ENCODE data around the gene ARRB2.

Gene ARRB2

DNA sequence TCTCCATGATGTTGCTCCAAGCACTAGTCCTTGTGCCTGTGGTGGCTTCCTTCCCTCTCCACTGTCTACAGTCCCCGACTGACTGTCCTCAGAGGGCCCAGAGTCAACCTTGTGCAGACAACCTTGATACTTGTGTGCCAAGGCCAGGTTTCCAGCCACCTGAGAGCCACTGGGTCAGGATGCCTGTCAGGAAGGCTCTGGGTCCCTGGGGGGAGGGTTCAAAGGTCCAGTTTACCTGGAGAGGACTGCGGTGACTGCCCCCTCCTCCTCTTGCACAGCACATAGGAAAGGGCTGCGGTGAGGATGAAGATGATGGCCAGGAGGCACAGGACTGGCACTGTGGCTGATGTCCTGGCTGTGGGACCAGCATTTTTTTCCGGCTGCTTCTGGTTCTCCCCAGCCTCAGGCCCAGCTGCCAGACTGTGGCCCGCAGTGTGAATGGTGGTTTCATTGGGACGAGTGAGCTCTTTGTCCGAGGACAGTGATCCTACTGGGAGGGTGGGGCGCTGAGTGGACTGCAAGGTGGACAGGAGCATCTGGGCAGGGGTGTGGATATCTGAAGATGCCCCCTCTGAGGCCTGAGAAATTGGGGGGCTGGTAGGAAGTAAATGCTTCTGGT is 24.5 kb downstream of the ARRB2 start:
- H3K27ac ChIP-seq (ENCODE audit: low read length): no peak overlapping the region
- peaks cover 4% of the 10 kb centered on the region for H3K4me1 ChIP-seq (ENCODE audit: control insufficient read depth, low read depth, low read length)
- no peak overlapping the region for H3K9ac ChIP-seq (ENCODE audit: low read length)
- H3K27me3 ChIP-seq (ENCODE audit: control insufficient read depth, insufficient read depth, low read length): peaks cover 44% of the 10 kb centered on the region
- no peaks in the 10 kb centered on the region for H3K36me3 ChIP-seq (ENCODE audit: control insufficient read depth, low read depth, low read length)
- no peaks in the 10 kb centered on the region for H3K9me3 ChIP-seq (ENCODE audit: control insufficient read depth, low read depth, low read length)
- no peak overlapping the region for H3K4me3 ChIP-seq (ENCODE audit: low read length)

DNA sequence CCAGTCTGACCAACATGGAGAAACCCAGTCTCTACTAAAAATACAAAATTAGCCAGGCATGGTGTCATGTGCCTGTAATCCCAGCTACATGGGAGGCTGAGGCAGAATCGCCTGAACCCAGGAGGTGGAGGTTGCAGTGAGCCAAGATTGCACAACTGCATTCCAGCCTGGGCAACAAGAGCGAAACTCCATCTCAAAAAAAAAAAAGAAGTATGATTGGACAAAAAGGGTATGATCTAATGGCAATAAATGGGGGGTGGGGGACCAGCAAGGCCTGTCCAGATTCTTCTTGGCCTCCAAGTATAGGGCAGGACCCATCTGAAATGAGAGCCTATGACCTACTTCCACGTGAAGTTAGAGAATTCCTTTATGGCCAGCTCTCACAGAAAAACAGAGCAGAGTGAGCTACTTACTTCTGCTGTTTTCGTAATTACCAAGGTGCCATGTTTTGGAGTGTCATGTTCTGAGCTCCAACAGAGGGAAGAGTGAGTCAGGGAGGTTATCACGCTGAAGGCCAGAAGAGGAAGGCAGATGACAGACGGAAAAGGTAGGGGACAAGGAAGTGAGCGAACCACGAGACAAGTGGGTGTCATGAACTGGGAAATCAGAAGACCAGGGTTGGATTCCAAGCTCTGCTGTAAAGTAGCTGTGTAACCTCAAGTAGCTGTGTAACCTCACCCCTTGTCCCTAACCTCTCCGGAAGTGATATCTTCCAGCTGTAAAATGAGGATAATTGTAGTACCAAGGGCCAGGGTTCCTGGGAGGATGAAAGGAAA is 25.6 kb downstream of the ARRB2 start:
- no peaks in the 10 kb centered on the region for H3K9me3 ChIP-seq (ENCODE audit: control insufficient read depth, low read depth, low read length)
- peaks cover 4% of the 10 kb centered on the region for H3K4me1 ChIP-seq (ENCODE audit: control insufficient read depth, low read depth, low read length)
- peaks cover 55% of the 10 kb centered on the region for H3K27me3 ChIP-seq (ENCODE audit: control insufficient read depth, insufficient read depth, low read length)
- no peaks in the 10 kb centered on the region for H3K36me3 ChIP-seq (ENCODE audit: control insufficient read depth, low read depth, low read length)
- no peak overlapping the region for H3K9ac ChIP-seq (ENCODE audit: low read length)
- H3K27ac ChIP-seq (ENCODE audit: low read length): no peak overlapping the region
- H3K4me3 ChIP-seq (ENCODE audit: low read length): no peak overlapping the region

DNA sequence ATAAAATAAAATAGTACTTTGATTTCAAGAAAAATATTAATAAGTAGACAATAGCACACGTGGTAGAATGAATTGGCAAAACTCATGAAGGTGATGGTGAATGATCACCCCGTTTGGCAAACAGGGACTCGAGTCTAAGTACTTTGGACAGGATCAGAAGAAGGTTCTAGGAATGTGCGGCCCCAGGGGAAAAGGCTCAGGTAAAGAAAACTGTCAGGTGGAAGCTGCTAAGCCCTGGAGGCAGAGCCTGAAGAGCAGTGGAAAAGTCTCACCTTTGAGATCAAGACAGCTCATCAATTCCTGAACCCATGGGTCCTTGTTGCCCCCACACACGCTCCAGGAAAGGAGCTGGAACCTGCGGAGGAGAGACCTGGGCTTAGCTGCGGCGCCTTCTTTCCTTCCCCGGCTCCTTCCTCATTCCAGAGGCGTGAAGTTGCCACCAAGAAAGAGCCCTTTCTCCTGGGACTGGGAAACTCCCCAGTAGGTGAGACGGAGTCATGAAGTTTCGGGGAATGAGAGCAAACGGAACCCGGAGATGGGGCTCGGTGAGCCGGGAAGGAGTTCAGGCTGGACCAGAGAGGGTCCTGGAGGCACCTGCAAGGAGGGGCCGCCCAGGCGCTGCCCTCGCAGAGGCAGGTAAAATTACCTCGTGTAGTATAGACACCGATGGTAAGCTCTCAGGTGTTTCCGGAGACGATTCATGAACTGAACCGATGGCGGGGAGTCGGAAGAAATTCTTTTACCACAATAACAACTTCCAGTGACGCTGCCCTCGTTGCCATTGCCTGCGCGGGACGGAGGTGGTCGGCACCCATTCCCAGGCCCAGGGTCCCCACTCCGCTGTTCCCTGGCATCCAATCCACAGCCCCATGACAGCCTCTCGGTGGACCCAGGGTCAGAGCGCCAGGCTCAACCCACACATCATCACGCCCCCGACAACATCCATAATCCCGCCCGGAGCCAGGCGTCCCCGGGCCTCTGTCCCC is 28.0 kb downstream of the ARRB2 start:
- H3K36me3 ChIP-seq (ENCODE audit: control insufficient read depth, low read depth, low read length): no peaks in the 10 kb centered on the region
- H3K27ac ChIP-seq (ENCODE audit: low read length): no peak overlapping the region
- H3K9me3 ChIP-seq (ENCODE audit: control insufficient read depth, low read depth, low read length): no peaks in the 10 kb centered on the region
- H3K4me1 ChIP-seq (ENCODE audit: control insufficient read depth, low read depth, low read length): peaks cover 4% of the 10 kb centered on the region
- peak overlapping the region; percentile 60 for H3K4me3 ChIP-seq (ENCODE audit: low read length)
- peaks cover 76% of the 10 kb centered on the region for H3K27me3 ChIP-seq (ENCODE audit: control insufficient read depth, insufficient read depth, low read length)
- H3K9ac ChIP-seq (ENCODE audit: low read length): no peak overlapping the region

DNA sequence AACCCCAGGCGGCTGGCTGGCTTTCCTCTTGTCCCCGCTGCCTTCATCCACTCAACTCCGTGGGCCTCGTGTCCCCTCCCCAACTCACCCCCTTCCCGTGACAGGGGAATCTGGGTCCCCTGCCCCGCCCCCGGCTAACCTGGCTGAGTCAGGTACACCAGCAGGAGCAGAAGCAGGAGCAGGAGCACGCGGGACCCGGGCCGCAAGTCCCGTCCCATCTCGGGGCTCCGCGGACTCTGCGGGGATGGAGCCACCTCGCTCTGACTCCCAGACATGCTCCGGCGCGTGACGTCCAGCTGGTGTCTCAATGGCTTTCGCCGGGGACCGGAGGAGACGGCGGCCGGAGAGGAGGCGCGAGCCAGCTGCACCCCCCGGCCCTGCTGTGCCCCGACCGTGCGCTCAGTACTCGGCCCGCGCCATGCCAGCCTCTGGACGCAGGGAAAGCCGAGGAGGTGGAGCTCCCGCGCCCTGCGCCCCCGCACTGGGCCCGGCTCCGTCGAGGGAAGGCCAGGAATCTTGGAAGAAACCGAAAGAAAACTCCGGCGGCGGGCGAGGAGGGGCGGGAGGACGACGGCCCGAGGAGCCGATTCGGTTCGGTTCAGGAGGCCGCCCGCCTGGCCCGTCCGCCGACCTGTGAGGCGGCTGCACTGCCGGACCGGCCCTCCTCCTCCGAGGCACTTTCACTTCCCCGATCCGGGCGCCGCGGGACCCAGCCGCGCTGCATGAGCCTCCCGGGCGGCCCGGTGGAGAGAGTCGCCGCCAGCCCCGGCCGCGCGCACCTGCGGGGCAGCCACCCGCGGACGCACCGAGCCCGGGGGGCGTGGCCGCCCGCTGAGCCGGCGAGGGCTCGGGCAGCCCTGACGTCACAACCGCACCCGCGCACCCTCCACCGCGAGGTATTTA is 28.9 kb downstream of the ARRB2 start, which contains the start of the genes CXCL16 and ZMYND15:
TSS of gene CXCL16 (minus strand) at position 807 of the 903 bp plus-strand sequence. CDS start at position 218, 589 bp downstream.
TSS of gene ZMYND15 (plus strand) at position 712 of the 903 bp plus-strand sequence. CDS start 716 bp downstream, outside the sequence.
- Histone ChIP-seq H3K9ac (ENCODE audit: low read length) (no peak within 1 kb of the TSS), H3K36me3 (ENCODE audit: control insufficient read depth, low read depth, low read length) (no peaks in the 10 kb centered on the region), H3K4me1 (ENCODE audit: control insufficient read depth, low read depth, low read length) (peaks cover 4% of the 10 kb centered on the region), H3K27me3 (ENCODE audit: control insufficient read depth, insufficient read depth, low read length) (peaks cover 82% of the 10 kb centered on the region), H3K4me3 (ENCODE audit: low read length) (peak within 1 kb of the TSS; percentile 60), H3K27ac (ENCODE audit: low read length) (no peak within 1 kb of the TSS), H3K9me3 (ENCODE audit: control insufficient read depth, low read depth, low read length) (no peaks in the 10 kb centered on the region)

DNA sequence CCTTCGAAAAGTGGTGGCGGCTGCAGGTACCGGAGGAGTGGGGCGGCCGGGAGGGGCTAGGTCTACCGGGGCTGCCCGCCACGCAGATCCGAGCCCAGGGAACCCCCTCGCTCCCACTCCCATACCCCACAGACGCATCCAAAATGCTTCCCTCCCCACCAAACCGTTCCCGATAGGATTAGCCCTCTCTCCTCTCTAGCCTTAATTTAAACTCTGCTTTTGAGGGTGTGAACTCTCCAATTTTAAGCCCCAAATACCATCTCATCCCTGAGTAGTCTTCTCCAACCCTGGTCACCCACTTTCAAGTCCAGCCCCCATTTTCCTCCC is 29.6 kb downstream of the ARRB2 start:
- peaks cover 86% of the 10 kb centered on the region for H3K27me3 ChIP-seq (ENCODE audit: control insufficient read depth, insufficient read depth, low read length)
- H3K9me3 ChIP-seq (ENCODE audit: control insufficient read depth, low read depth, low read length): no peaks in the 10 kb centered on the region
- no peak overlapping the region for H3K9ac ChIP-seq (ENCODE audit: low read length)
- H3K4me3 ChIP-seq (ENCODE audit: low read length): peak overlapping the region; percentile 60
- H3K27ac ChIP-seq (ENCODE audit: low read length): no peak overlapping the region
- peaks cover 4% of the 10 kb centered on the region for H3K4me1 ChIP-seq (ENCODE audit: control insufficient read depth, low read depth, low read length)
- no peaks in the 10 kb centered on the region for H3K36me3 ChIP-seq (ENCODE audit: control insufficient read depth, low read depth, low read length)

DNA sequence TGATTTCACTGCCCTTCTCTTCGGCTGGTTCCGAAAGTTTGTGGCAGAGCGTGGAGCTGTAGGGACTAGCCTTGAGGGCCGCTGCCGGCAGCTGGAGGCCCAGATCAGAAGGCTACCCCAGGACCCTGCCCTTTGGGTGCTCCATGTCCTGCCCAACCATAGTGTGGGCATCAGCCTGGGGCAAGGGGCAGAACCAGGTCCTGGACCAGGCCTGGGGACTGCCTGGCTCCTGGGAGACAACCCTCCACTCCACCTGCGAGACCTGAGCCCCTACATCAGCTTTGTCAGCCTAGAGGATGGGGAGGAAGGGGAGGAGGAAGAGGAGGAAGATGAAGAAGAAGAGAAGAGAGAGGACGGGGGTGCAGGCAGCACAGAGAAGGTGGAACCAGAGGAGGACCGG is 30.2 kb downstream of the ARRB2 start:
- peaks cover 86% of the 10 kb centered on the region for H3K27me3 ChIP-seq (ENCODE audit: control insufficient read depth, insufficient read depth, low read length)

DNA sequence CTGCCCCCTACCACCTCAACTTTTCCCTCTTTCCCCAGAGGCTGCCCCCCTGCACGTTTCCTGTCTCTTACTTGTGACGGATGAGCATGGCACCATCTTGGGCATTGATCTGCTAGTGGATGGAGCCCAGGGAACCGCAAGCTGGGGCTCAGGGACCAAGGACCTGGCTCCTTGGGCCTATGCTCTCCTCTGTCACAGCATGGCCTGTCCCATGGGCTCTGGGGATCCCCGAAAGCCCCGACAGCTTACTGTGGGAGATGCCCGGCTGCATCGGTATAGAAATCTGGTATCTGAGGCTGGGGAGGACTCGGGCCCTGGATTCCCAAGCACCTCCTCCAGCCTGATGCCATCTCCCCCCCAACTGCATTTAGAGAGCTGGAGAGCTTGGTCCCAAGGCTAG is 31.1 kb downstream of the ARRB2 start:
- no peak overlapping the region for H3K27ac ChIP-seq (ENCODE audit: low read length)
- no peaks in the 10 kb centered on the region for H3K36me3 ChIP-seq (ENCODE audit: control insufficient read depth, low read depth, low read length)
- H3K4me3 ChIP-seq (ENCODE audit: low read length): no peak overlapping the region
- no peaks in the 10 kb centered on the region for H3K9me3 ChIP-seq (ENCODE audit: control insufficient read depth, low read depth, low read length)
- no peak overlapping the region for H3K9ac ChIP-seq (ENCODE audit: low read length)
- H3K4me1 ChIP-seq (ENCODE audit: control insufficient read depth, low read depth, low read length): peaks cover 4% of the 10 kb centered on the region
- peaks cover 82% of the 10 kb centered on the region for H3K27me3 ChIP-seq (ENCODE audit: control insufficient read depth, insufficient read depth, low read length)

More for the DNA sequence above, 30.2 kb downstream of the ARRB2 start:
- H3K4me1 ChIP-seq (ENCODE audit: control insufficient read depth, low read depth, low read length): peaks cover 4% of the 10 kb centered on the region
- no peak overlapping the region for H3K4me3 ChIP-seq (ENCODE audit: low read length)
- H3K36me3 ChIP-seq (ENCODE audit: control insufficient read depth, low read depth, low read length): no peaks in the 10 kb centered on the region
- no peaks in the 10 kb centered on the region for H3K9me3 ChIP-seq (ENCODE audit: control insufficient read depth, low read depth, low read length)
- H3K27ac ChIP-seq (ENCODE audit: low read length): no peak overlapping the region
- no peak overlapping the region for H3K9ac ChIP-seq (ENCODE audit: low read length)

DNA sequence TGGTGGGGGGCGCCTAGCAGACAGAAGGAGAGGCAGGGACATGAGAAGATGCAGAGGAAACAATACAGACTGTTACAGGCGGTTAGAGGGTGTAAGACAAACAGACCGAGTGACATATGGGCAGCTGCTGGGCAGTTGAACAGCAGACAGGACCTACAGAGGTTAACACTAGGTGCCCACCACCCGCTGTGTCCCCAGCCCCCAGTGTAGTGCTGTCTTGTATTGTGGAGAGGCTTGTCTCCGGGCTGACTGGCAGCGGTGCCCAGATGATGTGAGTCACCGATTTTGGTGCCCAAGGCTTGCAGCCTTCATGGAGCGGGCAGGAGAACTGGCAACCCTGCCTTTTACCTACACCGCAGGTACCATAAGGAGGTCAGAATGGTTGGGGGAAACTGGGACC is 31.7 kb downstream of the ARRB2 start:
- no peak overlapping the region for H3K9ac ChIP-seq (ENCODE audit: low read length)
- H3K36me3 ChIP-seq (ENCODE audit: control insufficient read depth, low read depth, low read length): no peaks in the 10 kb centered on the region
- H3K4me1 ChIP-seq (ENCODE audit: control insufficient read depth, low read depth, low read length): peaks cover 4% of the 10 kb centered on the region
- no peak overlapping the region for H3K4me3 ChIP-seq (ENCODE audit: low read length)
- peaks cover 76% of the 10 kb centered on the region for H3K27me3 ChIP-seq (ENCODE audit: control insufficient read depth, insufficient read depth, low read length)
- no peak overlapping the region for H3K27ac ChIP-seq (ENCODE audit: low read length)
- no peaks in the 10 kb centered on the region for H3K9me3 ChIP-seq (ENCODE audit: control insufficient read depth, low read depth, low read length)

DNA sequence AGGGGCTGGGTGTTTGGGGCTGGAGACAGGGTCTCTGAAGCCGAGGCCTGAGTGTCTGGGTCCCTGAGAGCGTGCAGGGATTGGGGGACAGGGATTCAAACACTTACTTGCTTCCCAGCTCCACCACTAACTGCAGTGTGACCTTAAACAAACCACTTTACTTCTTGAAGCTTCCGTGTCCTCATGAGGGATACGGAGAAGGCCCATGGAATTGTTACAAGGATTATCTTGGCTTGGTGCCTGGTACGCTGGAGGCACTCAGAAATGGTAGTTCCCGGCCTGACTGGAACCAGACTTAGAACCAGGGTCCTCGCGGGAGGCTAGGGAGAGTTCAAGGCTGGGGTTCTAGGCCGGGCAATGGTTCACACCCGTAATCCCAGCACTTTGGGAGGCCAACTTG is 32.2 kb downstream of the ARRB2 start:
- Histone ChIP-seq H3K27ac (ENCODE audit: low read length) (no peak overlapping the region), H3K27me3 (ENCODE audit: control insufficient read depth, insufficient read depth, low read length) (peaks cover 71% of the 10 kb centered on the region), H3K4me3 (ENCODE audit: low read length) (no peak overlapping the region), H3K9me3 (ENCODE audit: control insufficient read depth, low read depth, low read length) (no peaks in the 10 kb centered on the region), H3K4me1 (ENCODE audit: control insufficient read depth, low read depth, low read length) (peaks cover 4% of the 10 kb centered on the region), H3K9ac (ENCODE audit: low read length) (no peak overlapping the region), H3K36me3 (ENCODE audit: control insufficient read depth, low read depth, low read length) (no peaks in the 10 kb centered on the region)

DNA sequence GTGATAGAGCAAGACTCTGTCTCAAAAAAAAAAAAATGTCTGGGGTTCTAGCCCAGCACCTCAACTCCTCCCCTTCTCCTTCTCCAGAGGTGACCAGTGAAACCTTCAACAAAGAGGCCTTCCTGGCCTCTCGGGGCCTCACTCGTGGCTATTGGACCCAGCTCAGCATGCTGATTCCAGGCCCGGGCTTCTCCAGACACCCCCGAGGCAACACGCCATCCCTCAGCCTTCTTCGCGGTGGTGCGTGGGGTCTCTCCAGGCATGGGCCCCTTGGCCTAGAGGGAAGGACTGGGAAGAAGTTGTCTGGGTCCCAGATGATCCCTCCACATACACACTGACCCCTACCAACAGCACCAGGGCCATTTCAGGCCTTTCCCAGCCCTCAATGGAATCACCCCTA is 32.8 kb downstream of the ARRB2 start:
- H3K27me3 ChIP-seq (ENCODE audit: control insufficient read depth, insufficient read depth, low read length): peaks cover 65% of the 10 kb centered on the region
- H3K4me3 ChIP-seq (ENCODE audit: low read length): no peak overlapping the region
- H3K9ac ChIP-seq (ENCODE audit: low read length): no peak overlapping the region
- no peaks in the 10 kb centered on the region for H3K9me3 ChIP-seq (ENCODE audit: control insufficient read depth, low read depth, low read length)
- no peaks in the 10 kb centered on the region for H3K36me3 ChIP-seq (ENCODE audit: control insufficient read depth, low read depth, low read length)
- H3K27ac ChIP-seq (ENCODE audit: low read length): no peak overlapping the region
- peaks cover 4% of the 10 kb centered on the region for H3K4me1 ChIP-seq (ENCODE audit: control insufficient read depth, low read depth, low read length)

Data from iPS-18a (cell line).